GM19240 (cell line): ENCODE data around the gene KRTAP10-5.
"Not testable (repeated sequence)": the region's sequence is repeated elsewhere in the genome, so short reads cannot be mapped to it uniquely, and the experiment has no call there.

Experiments used
- DNase-seq: peaks from one replicate; pipeline ENCODE4 v3.0.0; 2011; ENCODE audit warnings: low spot score; ENCODE audit not compliant: insufficient read length

KRTAP10-5 gene

DNA sequence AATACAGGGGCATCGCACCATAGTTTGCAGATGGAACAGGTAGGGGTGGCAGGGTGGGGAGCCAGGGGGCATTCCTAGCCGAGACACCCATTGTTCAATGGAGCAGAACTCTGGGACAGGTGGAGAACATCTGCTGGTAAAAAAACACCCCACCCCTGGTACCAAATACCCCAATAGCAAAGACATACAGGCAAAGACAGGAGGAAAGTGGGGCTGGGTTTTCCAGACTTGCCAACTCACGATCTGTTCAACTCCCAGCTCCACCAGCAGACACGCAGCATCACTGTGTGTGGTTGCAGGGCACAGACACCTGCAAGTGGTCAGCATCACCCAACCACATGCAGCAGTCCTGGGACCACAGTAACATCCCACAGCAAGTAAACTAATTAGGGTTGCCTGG is 31.1 kb upstream of the KRTAP10-5 start:
- no peak for DNase-seq

DNA sequence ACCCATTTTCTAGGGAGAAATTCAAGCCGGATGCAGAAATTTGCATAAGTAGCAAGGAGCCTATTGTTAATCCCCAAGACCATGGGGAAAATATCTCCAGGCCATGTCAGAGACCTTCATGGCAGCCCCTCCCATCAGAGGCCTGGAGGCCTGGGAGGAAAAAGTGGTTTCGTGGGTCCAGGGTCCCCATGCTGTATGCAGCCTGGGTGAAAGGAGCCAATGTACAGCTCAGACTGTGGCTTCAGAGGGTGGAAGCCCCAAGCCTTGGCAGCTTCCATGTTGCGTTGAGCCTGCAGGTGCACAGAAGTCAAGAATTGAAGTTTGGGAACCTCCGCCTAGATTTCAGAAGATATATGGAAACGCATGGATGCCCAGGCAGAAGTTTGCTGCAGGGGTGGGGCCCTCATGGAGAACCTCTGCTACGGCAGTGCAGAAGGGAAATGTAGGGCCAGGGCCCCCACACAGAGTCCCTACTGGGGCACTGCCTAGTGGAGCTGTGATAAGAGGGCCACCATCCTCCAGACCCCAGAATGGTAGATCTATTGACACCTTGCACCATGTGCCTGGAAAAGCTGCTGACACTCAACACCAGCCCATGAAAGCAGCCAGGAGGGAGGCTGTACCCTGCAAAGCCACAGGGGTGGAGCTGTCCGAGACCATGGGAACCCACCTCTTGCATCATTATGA is 29.9 kb upstream of the KRTAP10-5 start:
- not testable (repeated sequence) for DNase-seq

DNA sequence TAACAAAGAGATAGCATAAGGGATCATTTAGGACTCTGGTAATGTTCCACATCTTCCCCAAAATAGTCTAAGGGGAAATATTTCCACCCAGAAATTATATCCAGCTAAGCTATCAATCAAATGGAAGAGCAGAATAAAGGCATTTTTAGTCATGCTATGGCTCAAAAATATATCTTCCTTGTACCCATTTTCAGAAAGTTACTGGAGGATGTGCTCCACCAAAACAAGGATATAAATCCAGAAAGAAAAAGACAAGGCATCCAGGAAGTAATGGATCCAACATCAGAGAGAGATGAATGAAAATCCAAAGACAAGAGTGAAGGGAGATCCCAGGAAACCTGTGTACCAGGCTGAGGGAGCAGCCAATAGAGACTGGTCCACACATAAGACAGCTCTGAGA is 28.8 kb upstream of the KRTAP10-5 start:
- no peak for DNase-seq

DNA sequence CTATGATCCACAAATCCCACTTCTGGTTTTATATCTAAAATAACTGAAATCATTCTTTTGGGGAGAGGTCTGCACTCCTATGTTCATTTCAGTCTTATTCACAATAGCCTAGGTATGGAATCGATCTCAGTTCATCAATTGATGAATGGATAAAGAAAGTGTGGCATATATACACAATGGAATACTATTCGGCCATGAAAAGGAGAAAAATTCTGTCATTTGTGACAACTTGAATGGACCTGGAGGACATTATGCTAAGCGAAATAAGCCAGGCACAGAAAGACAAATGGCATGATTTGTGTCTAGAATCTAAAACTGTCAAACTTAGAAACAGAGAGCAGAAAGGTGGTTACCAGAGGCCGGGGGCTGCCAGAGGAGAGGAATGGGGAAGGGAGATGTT is 26.1 kb upstream of the KRTAP10-5 start:
- no peak for DNase-seq

DNA sequence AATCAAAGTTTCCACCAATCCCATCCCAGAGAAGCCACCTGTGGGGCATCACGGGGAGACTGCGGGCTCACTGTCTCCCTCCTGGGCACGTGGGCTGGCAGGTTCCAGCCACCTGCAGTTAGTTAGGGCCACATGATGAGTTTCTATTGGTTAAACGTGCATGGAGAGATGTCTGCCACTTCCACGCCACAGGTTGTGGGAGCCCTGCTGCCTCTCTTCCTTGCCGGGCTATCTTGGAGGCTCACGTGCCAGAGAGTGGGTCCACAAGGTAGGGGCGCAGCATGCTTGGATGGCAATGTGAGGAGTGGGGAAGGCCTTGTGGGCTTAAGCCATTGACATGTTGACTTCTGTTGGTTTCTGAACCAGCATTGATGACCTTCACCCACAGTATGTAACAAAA is 23.5 kb upstream of the KRTAP10-5 start:
- no peak for DNase-seq

DNA sequence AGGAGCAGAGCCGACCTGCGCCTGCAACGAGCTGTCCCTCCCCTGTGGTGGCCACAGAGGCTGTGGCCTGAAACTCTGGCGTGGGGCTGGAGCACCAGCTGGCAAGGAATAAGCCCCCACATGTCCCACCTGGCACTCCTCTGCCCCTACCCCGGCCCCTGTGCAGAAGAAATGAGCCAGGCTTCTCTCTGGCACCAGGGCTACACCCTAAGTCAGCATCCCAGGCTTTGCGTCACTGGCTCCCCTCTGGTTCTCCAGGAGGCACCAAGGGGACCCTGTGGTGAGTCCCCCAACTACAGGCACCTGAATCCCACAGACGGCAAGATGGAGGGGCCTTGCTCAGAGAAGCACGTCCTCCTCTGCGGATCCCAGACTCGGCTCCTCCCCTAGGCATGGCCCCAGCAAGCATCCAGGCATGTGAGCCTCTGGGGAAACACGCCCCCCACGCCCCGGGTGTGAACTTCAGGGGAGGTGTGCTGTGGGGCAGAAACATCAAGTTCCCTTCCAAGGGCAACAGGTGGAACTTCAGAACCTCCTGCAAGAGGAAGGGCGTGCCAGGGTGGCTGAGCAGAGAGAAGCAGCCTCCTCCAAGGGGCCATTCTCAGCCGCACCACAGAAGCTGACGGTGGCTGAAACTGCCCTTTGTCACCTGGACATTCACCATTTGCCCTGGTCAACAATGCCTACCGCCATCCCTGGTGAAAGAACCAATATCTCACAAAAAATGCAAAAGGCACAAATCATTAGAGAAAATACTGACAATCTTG is 22.9 kb upstream of the KRTAP10-5 start:
- no peak for DNase-seq

DNA sequence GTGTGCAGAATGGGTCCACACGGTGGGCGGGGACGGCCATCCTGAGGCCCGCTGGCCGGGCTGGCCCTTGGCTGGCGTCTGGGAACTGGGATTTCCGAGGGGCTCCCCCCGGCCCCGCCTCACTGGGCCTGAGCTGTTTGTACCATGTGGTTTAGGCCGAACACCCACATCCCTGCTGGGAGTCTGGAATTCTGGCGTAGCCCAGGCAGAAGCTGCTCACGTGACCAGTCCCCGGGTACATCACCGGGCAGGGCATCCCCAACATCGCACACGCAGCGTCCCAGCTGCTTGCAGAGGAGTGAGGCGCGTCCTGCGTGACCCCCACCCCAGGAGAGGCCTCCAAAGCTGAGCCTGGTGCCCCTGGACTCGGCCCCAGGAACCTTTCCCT is 22.1 kb upstream of the KRTAP10-5 start:
- DNase-seq, result no peak

DNA sequence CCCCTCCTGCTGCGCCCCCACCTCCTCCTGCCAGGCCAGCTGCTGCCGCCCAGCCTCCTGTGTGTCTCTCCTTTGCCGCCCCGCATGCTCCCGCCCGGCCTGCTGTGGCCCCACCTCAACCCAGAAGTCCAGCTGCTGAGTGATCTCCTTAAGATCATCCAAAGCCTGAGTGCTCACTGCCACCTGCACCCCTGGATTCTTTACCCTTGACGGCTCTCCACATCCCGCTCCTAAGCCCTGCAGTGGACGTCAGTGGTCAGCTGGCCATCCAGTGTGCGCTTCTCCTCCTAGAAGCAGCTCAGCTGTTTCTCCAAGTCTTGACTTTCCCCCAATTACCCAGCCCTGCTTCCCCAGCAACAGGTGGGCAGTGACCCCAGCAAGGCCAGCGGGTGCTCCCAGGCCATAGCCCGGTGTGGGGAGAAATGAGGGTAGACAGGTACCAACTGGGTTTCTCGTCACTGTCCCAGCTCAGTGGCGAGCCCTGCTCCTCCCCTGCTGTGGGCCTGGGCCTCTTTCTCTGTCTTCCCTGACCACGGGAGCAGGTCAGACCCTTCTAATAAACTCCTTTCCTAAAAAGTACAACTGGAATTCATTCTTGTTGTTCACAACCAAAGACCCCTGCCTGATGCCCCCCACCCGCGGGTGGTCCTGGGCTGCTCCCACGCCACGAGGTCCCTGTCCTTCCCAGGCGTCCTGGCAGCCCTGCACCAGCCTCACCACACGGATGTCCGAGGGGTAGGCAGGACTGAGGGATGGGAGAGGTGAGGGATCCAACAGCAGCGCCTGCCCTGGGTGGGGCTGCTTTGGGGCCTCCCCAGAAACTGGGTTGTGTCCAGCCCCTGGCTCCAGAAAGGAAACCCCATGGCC is 21.4 kb upstream of the KRTAP10-5 start:
- DNase-seq, result no peak

DNA sequence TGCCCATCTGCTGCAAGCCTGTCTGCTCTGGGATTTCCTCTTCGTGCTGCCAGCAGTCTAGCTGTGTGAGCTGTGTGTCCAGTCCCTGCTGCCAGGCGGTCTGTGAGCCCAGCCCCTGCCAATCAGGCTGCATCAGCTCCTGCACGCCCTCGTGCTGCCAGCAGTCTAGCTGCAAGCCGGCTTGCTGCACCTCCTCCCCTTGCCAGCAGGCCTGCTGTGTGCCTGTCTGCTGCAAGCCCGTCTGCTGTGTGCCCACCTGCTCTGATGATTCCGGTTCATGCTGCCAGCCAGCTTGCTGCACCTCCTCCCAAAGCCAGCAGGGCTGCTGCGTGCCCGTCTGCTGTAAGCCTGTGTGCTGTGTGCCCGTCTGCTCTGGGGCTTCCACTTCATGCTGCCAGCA is 20.7 kb upstream of the KRTAP10-5 start:
- not testable (repeated sequence) for DNase-seq

DNA sequence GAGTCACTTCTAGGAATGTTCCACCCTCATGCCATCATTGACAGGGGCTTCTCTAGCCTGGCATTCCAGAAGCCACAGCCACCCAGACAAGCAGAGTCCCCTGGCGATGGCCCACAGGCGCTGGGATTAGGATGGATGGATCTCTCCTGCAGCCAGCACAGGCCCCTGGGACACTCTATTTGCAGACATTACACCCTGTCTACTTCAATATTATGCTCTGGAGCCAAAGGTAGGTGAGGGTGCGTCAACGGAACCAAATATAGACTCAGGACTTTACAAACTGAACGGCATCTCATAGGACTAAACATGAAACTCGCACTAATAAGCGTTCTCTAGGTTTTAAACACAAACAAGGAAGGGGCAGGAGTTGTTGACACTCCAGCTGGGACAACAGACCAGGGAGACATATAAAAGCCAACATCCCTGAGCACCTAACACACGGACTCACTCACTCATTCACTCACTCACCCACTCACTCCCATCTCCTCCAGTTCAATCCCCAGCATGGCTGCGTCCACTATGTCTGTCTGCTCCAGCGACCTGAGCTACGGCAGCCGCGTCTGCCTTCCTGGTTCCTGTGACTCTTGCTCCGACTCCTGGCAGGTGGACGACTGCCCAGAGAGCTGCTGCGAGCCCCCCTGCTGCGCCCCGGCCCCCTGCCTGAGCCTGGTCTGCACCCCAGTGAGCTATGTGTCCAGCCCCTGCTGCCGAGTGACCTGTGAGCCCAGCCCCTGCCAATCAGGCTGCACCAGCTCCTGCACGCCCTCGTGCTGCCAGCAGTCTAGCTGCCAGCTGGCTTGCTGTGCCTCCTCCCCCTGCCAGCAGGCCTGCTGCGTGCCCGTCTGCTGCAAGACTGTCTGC is 19.9 kb upstream of the KRTAP10-5 start, which contains the start of gene KRTAP10-7:
Gene KRTAP10-7, plus strand, starts transcription at position 480 of the 861 bp plus-strand sequence. Its CDS starts 25 bp downstream, at position 505.
- not testable (repeated sequence) for DNase-seq

DNA sequence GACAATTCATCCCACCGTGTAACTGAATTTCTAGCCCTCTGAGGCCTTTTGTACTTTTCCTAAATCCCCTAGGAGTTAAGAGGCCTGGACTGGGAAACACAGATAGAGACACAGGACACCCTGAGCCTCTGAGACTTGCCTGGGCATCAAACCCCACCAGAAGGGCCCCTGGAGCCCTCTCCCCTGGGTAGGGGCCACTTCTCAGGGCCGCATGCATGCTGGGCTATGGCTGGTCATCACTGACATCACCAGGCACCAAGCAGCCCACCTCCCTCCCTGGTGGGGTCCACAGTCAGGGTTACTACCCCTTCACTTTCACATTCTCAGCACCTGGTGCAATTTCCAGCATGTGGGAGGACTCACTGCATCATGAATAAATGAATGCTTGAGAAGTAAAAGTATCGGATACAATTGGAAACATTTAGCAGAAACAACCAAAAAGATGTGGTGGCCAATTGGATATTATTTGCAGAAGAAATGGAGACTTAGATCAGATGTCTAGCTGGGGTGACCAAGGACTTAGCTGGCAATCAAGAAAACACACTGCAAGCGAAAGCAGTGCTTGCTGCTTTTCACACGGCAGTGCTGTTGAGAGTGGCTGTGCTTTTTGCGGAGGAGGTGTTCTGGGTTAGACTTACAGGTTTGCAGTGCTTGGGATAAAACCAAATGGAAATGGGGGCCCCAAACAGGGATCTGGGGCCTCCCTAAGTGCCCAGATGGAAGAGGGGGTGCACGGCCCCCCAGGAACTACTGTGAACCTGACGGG is 19.0 kb upstream of the KRTAP10-5 start:
- DNase-seq, result no peak

DNA sequence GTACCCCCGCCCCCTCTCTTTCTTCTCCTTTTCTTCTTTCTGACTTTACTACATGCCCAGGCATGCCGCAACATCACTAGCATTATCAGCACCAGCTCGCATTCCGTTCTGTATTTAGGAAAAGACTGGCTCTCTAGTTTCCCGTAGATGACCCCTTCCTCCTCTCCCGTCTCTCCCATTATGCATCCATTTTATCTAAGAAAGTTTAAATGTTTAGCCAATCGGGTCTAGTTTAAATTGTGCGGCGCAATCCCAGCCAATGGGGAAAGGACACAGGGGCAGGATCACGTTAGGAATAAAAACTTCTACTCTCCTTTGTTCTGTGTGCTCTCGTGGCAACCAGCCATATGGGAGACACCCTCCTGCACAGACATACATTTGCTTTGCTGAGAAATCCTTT is 17.7 kb upstream of the KRTAP10-5 start:
- DNase-seq, result no peak

DNA sequence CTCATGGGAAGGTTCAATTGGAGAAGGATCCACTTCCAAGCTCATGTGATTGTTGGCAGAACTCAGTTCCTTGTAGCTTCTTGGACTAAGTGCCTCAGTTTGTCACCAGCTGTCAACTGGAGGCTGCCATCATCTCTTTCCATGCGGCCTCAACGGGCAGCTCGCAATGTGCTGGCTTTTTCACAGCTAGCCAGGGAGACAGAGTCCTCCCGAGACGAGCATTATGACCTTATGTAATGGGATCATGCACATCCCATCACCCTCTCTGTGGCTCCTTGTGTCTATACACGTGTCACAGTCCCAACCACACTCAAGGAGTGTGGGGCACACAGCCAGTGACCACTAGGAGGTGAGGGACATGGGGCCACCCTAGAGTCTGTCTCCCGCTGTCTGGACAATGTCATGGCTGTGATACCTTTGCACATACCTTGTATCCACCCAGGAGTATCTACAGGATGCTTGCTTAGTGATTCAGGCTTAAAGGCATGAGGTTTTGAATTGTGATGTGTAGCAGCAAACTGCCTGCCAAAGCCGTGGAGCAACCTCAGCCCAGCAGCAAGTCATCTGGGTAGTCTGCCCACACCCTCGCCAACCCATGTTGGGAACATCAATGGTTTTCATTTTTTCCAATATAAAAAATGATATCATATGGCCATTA is 15.8 kb upstream of the KRTAP10-5 start:
- DNase-seq, result no peak

DNA sequence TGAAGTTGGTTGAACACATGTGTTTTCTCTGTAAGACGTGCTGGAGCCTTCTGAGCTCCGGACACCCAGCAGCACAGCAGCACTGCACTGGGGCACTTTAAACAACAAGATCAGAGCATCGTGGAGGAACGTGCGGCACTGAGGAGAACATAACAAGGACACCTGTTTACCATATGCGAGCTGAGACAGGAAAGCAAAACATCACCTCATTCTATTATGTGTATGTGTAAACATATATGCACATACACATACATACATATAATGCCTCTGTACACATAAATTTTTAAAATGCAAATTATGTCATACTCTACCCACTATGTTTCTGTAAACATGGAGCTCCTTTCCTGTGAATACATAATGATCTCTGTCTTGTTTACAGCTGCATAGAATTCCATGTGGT is 15.1 kb upstream of the KRTAP10-5 start:
- no peak for DNase-seq

DNA sequence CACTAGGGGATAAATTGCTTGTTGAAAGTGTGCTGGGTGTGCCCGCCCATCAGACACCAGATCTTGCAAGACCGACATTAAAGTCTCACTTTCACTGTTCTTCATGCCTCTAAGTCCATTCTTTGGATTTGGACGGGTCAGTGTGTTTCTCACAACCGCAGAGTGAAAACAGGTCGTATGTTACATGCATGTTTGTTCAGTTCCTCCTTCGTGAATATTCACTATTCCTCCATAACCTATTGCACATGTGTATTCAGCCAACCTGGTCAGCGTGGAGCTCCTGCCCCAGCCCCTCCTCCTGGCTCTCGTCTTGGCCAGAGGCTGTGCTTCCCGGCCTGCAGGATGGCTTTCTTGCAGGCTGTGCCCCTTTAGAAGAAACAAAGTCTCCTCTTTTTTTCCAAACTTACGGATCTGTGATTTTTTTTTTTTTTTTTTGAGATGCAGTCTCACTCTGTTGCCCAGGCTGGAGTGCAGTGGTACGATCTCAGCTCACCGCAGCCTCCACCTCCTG is 14.1 kb upstream of the KRTAP10-5 start:
- DNase-seq, result no peak

DNA sequence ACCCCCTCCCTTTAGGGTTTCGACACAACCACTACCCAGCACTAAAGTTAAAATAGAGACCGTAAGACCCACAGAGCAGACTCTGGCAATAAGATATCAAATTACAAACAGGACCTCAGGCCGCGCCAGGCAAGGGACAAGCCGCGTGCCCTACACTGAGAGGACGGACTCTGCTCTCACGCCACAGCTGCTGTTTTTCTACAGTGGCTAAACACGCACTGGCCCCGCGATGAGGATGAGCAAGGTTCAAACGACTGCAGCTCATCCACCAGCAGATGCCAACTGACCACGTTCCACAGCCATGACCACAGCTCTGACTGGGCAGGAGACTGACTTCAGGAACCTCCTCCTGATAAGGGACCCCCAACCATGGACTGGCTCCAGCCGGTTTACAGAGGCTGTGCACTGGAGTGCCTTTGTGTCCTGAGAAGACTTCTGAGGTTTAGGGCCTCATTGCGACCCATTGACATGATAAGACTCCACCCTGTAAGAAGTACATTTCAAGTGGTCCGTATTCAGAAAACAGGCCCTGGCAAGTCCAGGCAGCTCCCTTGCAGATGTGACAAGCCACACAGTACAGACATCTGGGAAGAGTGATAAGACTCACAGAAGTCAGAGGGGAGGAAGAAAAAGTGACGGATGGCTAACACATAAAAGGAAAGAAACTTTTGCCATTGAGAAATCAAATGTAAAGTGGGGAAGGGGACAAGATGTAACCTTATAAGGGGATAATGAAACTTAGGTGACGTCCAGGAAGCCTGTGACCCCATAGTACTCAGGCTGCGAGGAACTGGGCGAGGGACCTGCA is 13.4 kb upstream of the KRTAP10-5 start:
- DNase-seq, result no peak

DNA sequence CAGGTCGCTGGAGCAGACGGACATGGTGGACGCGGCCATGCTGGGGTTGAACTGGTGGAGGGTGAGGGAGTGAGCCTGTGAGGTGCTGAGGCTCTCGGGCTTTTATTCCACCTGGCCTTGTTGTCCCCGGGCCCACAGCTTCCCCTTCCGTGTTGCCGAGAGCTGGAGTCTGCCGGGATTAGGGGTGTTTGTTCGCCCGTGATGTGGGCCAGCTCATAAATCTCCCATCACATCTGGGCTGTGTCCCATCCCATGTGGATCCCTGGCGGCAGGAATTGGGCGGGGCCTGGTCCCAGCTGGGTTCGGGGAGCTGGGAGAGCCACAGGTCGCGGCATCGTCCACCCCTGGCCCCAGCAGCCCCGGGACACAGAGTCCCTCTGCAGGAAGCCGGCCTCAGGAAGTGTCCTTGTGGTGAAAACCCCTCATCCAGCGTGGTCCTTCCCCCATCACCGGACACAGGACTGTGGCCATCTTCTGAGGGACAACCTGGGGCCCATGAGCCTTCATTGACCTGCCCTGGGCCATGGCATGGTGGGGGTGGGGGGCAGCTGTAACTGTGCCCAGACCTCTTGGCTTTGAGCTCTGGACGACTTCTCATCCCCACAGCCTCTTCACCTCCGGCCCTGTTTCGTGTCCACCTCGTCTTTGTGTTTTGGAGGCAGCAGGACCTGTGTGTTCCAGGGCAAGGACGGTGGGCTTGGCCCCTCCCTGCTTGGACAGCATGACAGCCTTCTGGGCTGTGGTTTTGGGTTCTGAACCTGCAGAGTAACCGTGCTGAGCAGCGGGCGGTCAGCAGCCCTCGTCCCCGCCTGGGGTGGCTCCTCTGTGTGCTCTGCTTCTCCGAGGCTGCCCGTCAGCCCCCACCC is 12.3 kb upstream of the KRTAP10-5 start, which contains the start of gene KRTAP10-6:
Gene KRTAP10-6, minus strand, starts transcription at position 60 of the 866 bp plus-strand sequence. Its CDS starts 21 bp downstream, at position 39.
- DNase-seq, result no peak

DNA sequence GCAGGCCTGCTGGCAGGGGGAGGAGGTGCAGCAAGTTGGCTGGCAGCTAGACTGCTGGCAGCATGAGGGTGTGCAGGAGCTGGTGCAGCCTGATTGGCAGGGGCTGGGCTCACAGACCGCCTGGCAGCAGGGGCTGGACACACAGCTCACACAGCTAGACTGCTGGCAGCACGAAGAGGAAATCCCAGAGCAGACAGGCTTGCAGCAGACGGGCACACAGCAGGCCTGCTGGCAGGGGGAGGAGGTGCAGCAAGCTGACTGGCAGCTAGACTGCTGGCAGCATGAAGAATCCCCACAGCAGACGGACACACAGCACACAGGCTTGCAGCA is 11.4 kb upstream of the KRTAP10-5 start:
- not testable (repeated sequence) for DNase-seq
